HG03060 (cell line): ENCODE measurements around the gene AHNAK.
"Not testable (repeated sequence)": the region's sequence is repeated elsewhere in the genome, so short reads cannot be mapped to it uniquely, and the experiment has no call there.

ENCODE experiments used
- ATAC-seq: cut with Tn5 transposase; IDR thresholded peaks from one replicate; pipeline ENCODE4 v1.9.1; 2021; ENCODE audit warnings: low read depth, moderate number of reproducible peaks; ENCODE audit not compliant: unreplicated experiment

AHNAK gene

DNA sequence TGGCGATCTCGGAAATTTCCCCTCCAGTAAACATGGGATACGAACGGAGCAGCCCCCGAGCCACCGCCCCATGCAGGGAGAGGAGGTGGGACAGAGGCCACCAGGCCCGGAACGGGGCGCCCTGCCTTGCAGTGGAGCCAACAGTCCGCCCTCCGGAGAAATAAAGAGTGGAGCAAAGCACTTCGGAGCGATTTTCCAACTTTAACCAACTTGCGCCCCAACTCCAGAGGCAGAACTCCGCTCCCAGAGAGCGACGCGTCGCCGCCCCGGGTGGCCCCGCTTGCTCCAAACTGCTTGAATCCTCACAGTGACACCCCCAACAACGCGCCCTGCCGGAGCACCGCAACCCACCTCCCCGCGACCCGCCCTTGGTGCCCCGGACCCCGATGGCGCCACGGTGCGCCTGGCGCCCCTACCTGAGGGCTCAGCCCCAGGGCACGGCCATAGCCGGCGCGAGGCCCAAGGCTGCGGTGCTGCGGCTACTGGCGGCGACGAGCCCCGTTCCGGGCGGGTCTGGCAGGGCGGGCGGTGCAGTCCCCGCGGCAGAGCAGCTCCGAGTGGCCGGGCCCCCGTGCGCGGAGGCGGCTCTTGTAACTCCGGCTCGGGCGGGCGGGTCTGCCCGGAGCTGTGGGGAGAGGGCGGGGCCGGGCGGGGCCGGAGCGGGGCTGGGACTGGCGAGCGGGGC, at the start of gene AHNAK:
Gene AHNAK, minus strand, starts transcription at position 563 of the 685 bp plus-strand sequence. CDS start 10,708 bp downstream, outside the sequence.
- ATAC-seq = no peak

GRCh38 chr11:62595124-62595523, 48.5 kb upstream of the AHNAK start:
- ATAC-seq = no peak

GRCh38 chr11:62593434-62594044, 46.9 kb upstream of the AHNAK start:
- ATAC-seq = no peak

GRCh38 chr11:62592989-62593421, 46.4 kb upstream of the AHNAK start:
- no peak for ATAC-seq

DNA sequence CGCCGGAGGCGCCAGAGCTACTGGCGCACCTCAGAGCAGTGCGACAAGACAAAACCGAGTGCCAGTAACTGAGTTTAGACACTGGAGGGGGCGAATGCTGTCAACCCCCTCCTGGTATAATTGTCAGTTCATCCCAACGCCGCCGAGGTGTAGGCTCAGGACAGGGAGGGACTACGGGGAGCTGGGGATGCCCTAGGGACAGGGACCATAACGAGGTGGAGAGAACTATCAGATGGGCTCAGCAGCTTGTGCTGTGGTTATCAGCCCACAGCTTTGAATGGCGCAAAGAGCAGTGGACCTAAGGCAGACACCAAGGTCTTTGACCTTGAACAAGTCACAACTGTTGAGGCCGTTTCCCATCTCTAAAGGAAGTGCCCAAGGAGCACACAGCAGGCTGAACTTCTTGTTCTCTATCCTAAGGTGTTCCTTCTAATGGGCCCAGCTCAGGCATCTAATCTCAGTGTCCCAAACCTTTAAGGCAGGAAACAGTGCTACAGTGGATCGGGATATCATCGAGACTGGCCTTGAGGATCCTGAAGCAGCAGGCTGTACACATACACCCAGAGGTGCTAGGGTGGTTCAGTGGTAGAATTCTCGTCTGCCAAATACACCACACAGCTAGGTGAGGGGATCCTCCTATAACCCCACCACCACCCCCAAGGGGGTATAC, 45.7 kb upstream of the AHNAK start:
- ATAC-seq = no peak

GRCh38 chr11:62591448-62592145, 45.0 kb upstream of the AHNAK start, which contains the start of gene TUT1:
TSS of gene TUT1 (minus strand) at chr11:62591523. CDS start at chr11:62591485, 38 bp downstream.
- ATAC-seq = peak; percentile 88

- no peak for ATAC-seq
Measured at GRCh38 chr11:62588966-62589637, 42.5 kb upstream of the AHNAK start.

DNA sequence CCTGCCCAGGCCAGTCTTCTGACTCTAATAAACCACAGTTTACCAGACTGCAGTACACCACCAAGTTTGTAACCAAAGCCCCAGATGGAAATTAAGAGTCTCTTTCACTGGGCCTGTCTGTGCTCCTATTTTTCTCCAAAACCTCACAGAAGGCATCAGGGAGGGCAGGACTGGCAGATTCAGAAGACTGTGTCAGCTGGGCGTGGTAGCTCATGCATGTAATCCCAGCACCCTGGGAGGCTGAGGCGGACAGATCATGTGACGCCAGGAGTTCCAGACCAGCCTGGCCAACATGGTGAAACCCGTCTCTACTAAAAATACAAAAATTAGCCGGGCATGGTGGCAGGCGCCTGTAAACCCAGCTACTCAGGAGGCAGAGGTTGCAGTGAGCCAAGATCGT, 38.8 kb upstream of the AHNAK start:
- ATAC-seq = not testable (repeated sequence)

DNA sequence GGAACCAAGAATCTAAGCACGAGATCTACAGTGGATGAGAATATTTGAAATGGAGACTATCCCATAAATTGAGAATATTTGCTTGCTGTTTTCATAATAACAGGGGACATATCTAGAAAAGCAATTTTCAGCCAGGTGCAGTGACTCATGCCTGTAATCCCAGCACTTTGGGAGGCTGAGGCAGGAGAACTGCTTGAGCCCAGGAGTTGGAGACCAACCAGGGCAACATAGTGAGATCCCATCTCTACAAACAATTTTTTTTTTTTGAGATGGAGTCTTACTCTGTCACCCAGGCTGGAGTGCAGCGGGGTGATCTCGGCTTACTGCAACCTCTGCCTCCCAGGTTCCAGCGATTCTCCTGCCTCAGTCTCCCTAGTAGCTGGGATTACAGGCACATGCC, 35.1 kb upstream of the AHNAK start:
- not testable (repeated sequence) for ATAC-seq

- no peak for ATAC-seq
Measured at GRCh38 chr11:62580959-62581715, 34.5 kb upstream of the AHNAK start.

GRCh38 chr11:62579252-62579651, 32.6 kb upstream of the AHNAK start:
- no peak for ATAC-seq

- ATAC-seq = no peak
Measured at GRCh38 chr11:62578541-62578940, 31.9 kb upstream of the AHNAK start.

DNA sequence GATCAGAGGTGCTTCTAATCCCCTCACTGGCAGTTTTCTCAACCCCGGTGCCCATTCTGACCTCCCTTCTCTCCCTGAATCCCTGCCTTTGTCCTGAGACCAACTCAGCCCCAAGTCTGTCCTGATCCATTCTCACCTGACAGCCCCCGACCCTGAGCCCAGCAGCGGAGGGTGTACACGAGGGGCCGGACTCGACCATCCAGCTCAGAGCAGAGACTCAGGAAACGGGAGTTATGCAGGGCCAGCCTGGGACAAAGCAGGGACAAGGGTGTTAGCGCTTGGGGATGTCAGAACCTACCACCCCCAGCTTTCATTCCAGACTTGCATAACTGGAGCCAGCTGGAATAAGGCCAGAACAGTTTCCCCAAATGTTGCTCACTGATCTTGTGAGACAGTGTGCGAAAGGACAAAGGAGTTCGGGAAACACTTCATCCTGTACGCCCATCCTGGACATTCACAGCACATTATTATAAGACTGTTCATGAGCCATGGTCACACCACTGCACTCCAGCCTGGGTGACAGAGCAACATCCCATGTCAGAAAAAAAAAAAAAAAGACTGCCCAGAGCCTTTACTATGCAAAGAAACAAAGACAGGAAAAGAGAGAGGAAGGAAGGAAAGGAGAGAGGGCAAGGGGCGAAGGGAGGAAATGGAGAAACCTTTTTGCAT, 30.6 kb upstream of the AHNAK start:
- no peak for ATAC-seq

DNA sequence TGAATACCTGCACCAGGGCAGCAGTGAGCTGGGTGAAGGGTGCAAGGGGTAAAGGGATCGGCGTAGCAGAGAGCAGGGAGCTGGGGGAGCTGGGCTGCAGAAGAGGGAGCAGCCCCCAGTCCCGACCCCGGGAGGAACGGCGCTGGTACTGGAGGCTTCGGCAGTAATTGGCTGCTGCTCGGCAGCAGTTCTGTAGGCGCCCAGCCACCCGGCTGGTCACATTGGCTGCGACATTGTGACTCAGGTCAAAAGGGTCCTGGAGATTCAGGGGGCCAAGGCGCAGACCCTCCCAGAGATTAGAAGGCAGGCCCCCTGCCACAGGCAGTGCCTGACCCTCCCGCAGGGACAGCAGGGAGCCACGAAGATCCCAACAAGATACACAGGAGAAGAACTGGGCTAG, 29.2 kb upstream of the AHNAK start:
- ATAC-seq = no peak

GRCh38 chr11:62575156-62575555, 28.6 kb upstream of the AHNAK start:
- ATAC-seq = no peak

- no peak for ATAC-seq
Measured at GRCh38 chr11:62574363-62575071, 27.9 kb upstream of the AHNAK start.

GRCh38 chr11:62573592-62574362, 27.2 kb upstream of the AHNAK start, which contains the start of gene EEF1G:
TSS of gene EEF1G (minus strand) at chr11:62573891. CDS start at chr11:62573842, 49 bp downstream.
- ATAC-seq = peak; percentile 80
